ENCODE measurements around the gene DNM3. TPM values are rescaled to one million over a fixed set of nuclear protein-coding genes. Genes with fewer than 3 reads are reported as not detected.

Gene DNM3
- total and polyA plus RNA-seq, 12 donors: 7.2 to 78.6 (median 18.4) TPM

GRCh38 chr1:172238158-172238557 is 396.9 kb downstream of the DNM3 start:
- no peaks in the 10 kb centered on the region for H3K9me3 ChIP-seq (replicated peaks in 1 of 3)
- H3K4me3 ChIP-seq: no peak overlapping the region
- intact Hi-C loops (cut with DNase I): no loop called here
- TF ChIP-seq CTCF (IDR thresholded peaks at IDR 0.05) (no peak), POLR2A (IDR thresholded peaks at IDR 0.05) (no peak)
- no peak for DNase-seq
- H3K4me1 ChIP-seq (replicated peaks in 1 of 2): no peaks in the 10 kb centered on the region
- no peaks in the 10 kb centered on the region for H3K27me3 ChIP-seq
- no peaks in the 10 kb centered on the region for H3K36me3 ChIP-seq (replicated peaks in 1 of 2)
- WGBS, 4 donors: 93 to 100% (median 96%) methylated on average over 1 of the region's 1 CpG
- H3K27ac ChIP-seq: no peak overlapping the region

DNA sequence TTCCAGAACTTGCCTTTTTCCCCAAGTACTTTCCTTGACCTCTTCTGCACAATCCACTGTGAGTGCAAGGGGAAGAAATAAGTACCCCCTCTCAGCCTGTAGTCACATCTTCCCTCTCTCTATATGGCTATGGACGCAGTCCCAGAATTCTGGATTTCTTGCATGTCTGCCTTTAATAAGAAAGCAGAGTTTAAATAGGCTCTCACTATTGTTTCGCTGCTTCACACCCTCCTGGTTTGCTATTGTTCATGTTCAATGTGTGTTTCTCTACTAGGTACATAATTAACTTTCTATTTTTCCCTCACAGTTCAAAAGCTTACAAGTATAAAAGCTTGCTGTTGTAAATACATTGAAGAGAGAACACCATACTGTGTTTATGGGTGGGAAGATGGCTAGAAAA is 397.7 kb downstream of the DNM3 start:
- Histone ChIP-seq H3K9me3 (replicated peaks in 1 of 3) (no peaks in the 10 kb centered on the region), H3K27ac (no peak overlapping the region), H3K4me1 (replicated peaks in 1 of 2) (no peaks in the 10 kb centered on the region), H3K27me3 (no peaks in the 10 kb centered on the region), H3K36me3 (replicated peaks in 1 of 2) (no peaks in the 10 kb centered on the region), H3K4me3 (no peak overlapping the region)
- intact Hi-C loops (cut with DNase I): no loop called here
- no peak for TF ChIP-seq POLR2A (IDR thresholded peaks at IDR 0.05)
- TF ChIP-seq CTCF (IDR thresholded peaks at IDR 0.05): no peak
- WGBS, 4 donors: 98 to 99% (median 98%) methylated on average over 2 of the region's 2 CpGs
- no peak for DNase-seq

- WGBS, 4 donors: 69 to 86% (median 79%) methylated on average over 2 of the region's 2 CpGs
Measured at GRCh38 chr1:172239901-172240300, 398.6 kb downstream of the DNM3 start.

DNA sequence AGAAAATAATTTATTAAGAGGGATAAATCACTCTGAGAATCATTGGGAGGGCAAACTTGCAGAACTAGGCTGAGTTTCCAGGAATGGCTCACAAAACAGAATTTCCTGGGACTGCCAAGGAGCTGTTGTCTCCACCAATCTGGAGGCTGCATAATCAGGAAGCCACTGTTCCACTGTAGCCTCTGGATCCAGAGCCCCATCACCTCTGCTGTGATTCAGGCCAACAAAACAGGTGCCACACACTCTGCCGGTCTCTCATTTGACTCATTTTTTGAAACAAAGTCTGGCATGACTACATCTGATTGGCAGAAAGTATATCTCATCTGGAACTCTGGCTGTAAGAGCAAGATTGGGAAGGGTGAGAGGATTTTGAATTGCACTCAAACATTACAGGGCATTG is 400.2 kb downstream of the DNM3 start:
- intact Hi-C loops (cut with DNase I): no loop called here
- 67 to 90% (median 78%) methylated on average over 1 of the region's 1 CpG for WGBS, 4 donors
- H3K9me3 ChIP-seq (replicated peaks in 1 of 3): no peaks in the 10 kb centered on the region
- no peak for DNase-seq
- no peaks in the 10 kb centered on the region for H3K27me3 ChIP-seq
- no peak overlapping the region for H3K4me3 ChIP-seq
- TF ChIP-seq CTCF (IDR thresholded peaks at IDR 0.05): no peak
- TF ChIP-seq POLR2A (IDR thresholded peaks at IDR 0.05): no peak
- H3K27ac ChIP-seq: no peak overlapping the region
- no peaks in the 10 kb centered on the region for H3K36me3 ChIP-seq (replicated peaks in 1 of 2)
- no peaks in the 10 kb centered on the region for H3K4me1 ChIP-seq (replicated peaks in 1 of 2)

More at GRCh38 chr1:172239901-172240300, 398.6 kb downstream of the DNM3 start:
- Histone ChIP-seq H3K27ac (no peak overlapping the region), H3K27me3 (no peaks in the 10 kb centered on the region), H3K4me3 (no peak overlapping the region), H3K9me3 (replicated peaks in 1 of 3) (no peaks in the 10 kb centered on the region), H3K4me1 (replicated peaks in 1 of 2) (no peaks in the 10 kb centered on the region), H3K36me3 (replicated peaks in 1 of 2) (no peaks in the 10 kb centered on the region)
- DNase-seq: no peak
- no peak for TF ChIP-seq POLR2A (IDR thresholded peaks at IDR 0.05)
- intact Hi-C loops (cut with DNase I): no loop called here

DNA sequence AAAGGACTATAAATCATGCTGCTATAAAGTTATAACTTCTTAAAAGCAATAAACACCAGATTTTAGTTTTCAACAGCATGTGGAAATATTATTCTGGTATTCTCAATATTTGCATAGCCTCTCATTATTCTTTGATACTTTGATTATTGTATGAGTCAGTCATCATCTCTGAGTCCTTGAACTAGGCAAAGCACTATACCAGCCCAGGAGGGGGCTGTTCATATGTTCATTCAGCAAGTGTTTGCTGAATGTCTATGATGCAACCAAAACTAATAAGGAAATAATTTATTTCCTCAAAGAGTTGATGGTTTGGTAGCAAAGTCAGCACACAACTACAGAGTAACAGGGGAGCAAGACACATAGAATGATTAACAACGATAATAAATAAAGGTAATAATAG is 403.6 kb downstream of the DNM3 start:
- WGBS, 4 donors: 95 to 97% (median 95%) methylated on average over 1 of the region's 1 CpG

More for the DNA sequence above, 403.6 kb downstream of the DNM3 start:
- no peak overlapping the region for H3K4me3 ChIP-seq
- no peaks in the 10 kb centered on the region for H3K27me3 ChIP-seq
- H3K4me1 ChIP-seq (replicated peaks in 1 of 2): peaks cover 0 to 5% of the 10 kb centered on the region in 2 donors
- no peak for TF ChIP-seq POLR2A (IDR thresholded peaks at IDR 0.05)
- TF ChIP-seq CTCF (IDR thresholded peaks at IDR 0.05): no peak
- no peaks in the 10 kb centered on the region for H3K36me3 ChIP-seq (replicated peaks in 1 of 2)
- intact Hi-C loops (cut with DNase I): no loop called here
- no peak for DNase-seq
- H3K9me3 ChIP-seq (replicated peaks in 1 of 3): no peaks in the 10 kb centered on the region
- H3K27ac ChIP-seq: no peak overlapping the region

Measured in adrenal gland (tissue), 12 donors.